PFSK-1 (cell line): ENCODE data around the gene F7.

Experiments
- POLR2AphosphoS5 ChIP-seq: IDR thresholded peaks from 2 replicates; pipeline ENCODE4 v1.6.1; 2012; ENCODE audit warnings: low read depth, mild to moderate bottlenecking, control low read depth, low read length, moderate library complexity
- REST ChIP-seq, 2 experiments: IDR thresholded peaks; 2 replicates each; pipeline versions ENCODE4 v1.6.1 to v1.8.0; 2011 to 2012; ENCODE audit warnings: low read depth in 2 of 2, low read length in 2 of 2, control low read depth in 1 of 2, inconsistent platforms in 1 of 2, mild to moderate bottlenecking in 1 of 2, moderate library complexity in 1 of 2; ENCODE audit not compliant: insufficient read depth in 1 of 2

DNA sequence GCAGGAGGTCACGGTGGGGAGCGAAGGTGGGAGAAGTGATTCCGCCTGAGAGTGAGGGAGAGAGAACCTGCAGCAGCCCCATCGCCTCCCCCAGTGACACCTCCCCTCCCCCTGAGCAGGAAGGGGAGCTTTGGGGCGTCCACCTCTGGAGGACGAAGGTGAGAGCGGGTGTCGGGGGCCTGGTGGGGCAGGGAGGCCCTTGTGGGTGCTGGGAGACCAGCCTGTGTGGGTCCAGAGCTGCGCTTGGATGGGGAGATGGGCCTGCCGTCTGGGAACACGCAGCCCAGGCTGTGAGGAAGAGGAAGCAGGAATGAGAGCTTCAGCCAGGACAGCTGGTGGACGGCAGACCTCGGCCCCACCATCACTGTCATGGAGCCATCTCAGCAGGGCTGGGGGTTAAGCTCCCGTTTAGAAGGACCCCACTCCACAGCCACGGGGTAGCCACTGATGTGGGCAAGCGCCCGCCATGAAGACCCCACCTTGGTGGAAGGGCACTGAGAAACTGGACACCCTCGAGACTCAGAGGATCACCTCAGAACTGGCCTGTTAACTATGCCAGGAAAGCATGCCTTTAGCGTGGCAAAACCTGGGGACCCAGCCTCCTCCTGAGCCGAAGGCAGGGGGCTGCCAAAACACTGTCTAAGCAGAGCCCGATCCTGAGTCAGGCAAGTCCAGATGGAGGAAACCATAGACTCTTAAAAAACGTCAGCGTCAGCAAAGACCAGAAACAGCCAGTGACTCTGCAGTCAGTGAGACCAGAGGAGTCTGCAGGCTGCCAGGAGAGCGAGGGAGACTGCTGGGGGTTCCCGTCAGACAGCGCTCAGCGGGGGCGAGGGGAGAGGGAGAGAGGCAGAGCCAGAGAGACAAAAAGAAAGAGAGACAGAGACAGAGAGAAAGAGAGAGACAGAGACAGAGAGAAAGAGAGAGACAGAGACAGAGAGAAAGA is 46.4 kb downstream of the F7 start:
- no peak for TF ChIP-seq REST (IDR thresholded peaks at IDR 0.05; ENCODE audit: insufficient read depth in 1 of 2, low read depth in 2 of 2, low read length in 2 of 2)
- no peak for TF ChIP-seq POLR2AphosphoS5
